AG04449 (cell line): ENCODE measurements around the gene NRL.
A peak's percentile ranks its signal among the peaks of the same experiment; 100 is the strongest.

ENCODE experiments used
- CTCF ChIA-PET: fragments of 350-600 bp; formaldehyde crosslinking; extraction: SDS; loops from one replicate; lab custom pipeline; 2021; ENCODE audit warnings: antibody characterized with exemption; lab: Yijun Ruan, JAX
- POLR2A ChIA-PET: fragments of 400-600, 350-600 bp; formaldehyde crosslinking; extraction: SDS; loops from one replicate; lab custom pipeline; 2020; ENCODE audit warnings: antibody characterized with exemption, inconsistent platforms; lab: Yijun Ruan, JAX
- DNase-seq: peaks from one replicate; pipeline ENCODE4 v3.0.0-alpha.2; 2010; ENCODE audit warnings: low read depth, low spot score
- H3K4me3 ChIP-seq: 2 replicates; pipeline ENCODE4 v1.5.1; 2011; ENCODE audit warnings: low read depth, mild to moderate bottlenecking, control low read depth, low read length
- CTCF ChIP-seq: IDR thresholded peaks from one replicate; pipeline ENCODE4 v1.5.1; 2011; ENCODE audit warnings: mild to moderate bottlenecking, moderate library complexity, low read length, control low read depth, inconsistent platforms; ENCODE audit not compliant: insufficient read depth; ENCODE audit errors: missing control alignments

NRL gene

GRCh38 chr14:24096545-24097181 lies 18.1 kb downstream of the NRL start:
- POLR2A ChIA-PET, result interaction anchor here (0.7 to 0.9 kb wide), 2 partner anchors 9 to 12 kb away, joined by 3 to 4 read pairs; no protein-coding TSS in a partner anchor
- TF ChIP-seq CTCF, result no peak
- DNase-seq, result no peak
- CTCF ChIA-PET, result interaction anchor here (0.7 to 12.8 kb wide), 6 partner anchors 10 to 64 kb away, joined by 3 to 536 read pairs (median 10); partner anchors contain the start of genes IRF9 and PSME2
- H3K4me3 ChIP-seq, result no peak overlapping the region

DNA sequence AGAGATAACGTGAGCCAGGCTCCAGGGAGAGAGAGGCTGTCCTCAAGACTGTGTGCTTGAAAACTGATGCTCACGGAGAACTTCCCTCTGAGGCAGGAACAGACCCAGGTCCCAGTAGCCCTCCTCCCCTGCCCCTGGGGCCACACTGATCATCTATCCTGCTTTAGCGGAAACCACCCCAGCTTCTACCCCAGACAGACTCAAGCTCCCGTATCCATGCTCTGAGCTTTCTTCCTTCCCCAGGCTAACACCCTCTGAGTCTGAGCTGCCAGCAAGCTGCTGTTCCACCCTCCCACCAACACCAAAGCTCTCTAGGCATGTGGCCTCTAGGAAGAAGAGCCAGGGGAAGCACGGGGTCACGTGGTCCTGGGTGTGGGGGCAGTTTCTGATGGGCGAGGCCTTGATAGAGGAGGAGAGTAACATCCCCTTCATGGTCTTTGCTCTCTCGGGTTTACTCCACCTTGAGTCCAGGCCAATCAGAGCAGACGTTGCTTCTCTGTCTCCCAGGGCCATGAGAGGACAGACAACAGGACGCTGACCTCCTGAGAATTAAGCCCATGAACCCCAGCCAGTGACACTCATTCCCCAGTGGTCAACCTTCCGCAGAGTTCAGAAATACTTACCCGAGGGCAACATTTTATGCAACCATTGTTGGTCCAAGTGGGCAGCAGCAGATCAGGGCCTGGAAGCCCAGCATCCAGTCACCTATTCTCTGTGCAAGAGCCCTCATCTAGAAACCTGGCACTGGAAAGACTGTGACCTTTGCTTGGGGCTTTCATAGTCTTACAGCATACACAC lies 19.3 kb downstream of the NRL start:
- ChIA-PET CTCF (interaction anchor here (0.8 to 12.8 kb wide), 11 partner anchors 9 to 213 kb away, joined by 3 to 536 read pairs (median 4); partner anchors contain the start of genes CIDEB, IRF9, PSME2 and TINF2), POLR2A (interaction anchor here (0.9 to 3.6 kb wide), 9 partner anchors 8 to 65 kb away, joined by 3 to 44 read pairs (median 13); partner anchors contain the start of genes DCAF11, EMC9, IRF9 and NRL)
- peak overlapping the region; percentile 87 for H3K4me3 ChIP-seq
- no peak for DNase-seq
- TF ChIP-seq CTCF, result no peak

DNA sequence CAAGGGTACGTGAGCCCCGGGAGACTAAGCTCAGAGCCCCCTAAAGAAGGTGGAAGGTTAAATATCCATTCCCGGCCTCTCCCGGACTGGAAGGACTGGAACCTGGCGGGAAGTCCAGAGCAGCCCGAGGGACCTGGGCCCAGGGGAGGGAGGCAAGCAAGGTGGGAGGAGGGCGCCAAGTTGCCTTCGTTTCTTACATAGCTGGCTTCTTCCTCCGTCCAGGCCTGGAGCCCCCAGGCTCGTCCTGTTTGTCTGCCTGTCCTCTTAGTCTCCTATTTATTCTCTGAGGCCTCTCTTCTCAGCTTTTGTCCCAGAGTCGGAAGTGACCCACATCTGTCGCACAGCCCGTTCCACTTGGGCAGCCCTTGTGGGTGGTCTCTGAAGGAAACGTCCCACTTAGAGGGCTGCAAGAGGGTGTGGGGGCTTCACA lies 19.9 kb downstream of the NRL start:
- no peak for DNase-seq
- POLR2A ChIA-PET, result interaction anchor here (0.9 to 3.6 kb wide), 10 partner anchors 8 to 66 kb away, joined by 3 to 44 read pairs (median 10); partner anchors contain the start of genes DCAF11, EMC9, IRF9 and NRL
- no peak for TF ChIP-seq CTCF
- peak overlapping the region; percentile 87 for H3K4me3 ChIP-seq
- CTCF ChIA-PET, result interaction anchor here (0.9 to 12.8 kb wide), 10 partner anchors 13 to 213 kb away, joined by 3 to 536 read pairs (median 4); partner anchors contain the start of genes CARMIL3, CIDEB, IRF9 and TINF2

GRCh38 chr14:24093901-24094840 lies 20.6 kb downstream of the NRL start, which contains the start of gene PCK2:
TSS of gene PCK2 (plus strand) at chr14:24094311. CDS start at chr14:24094406, 95 bp downstream.
- peak; percentile 9 for TF ChIP-seq CTCF
- ChIA-PET CTCF (interaction anchor here (0.9 to 12.8 kb wide), 13 partner anchors 8 to 214 kb away, joined by 3 to 536 read pairs (median 4); partner anchors contain the start of genes CARMIL3, CIDEB, IRF9 and TINF2), POLR2A (interaction anchor here (0.6 to 3.6 kb wide), 19 partner anchors 8 to 210 kb away, joined by 3 to 44 read pairs (median 5); partner anchors contain the start of genes CARMIL3, DCAF11, EMC9 and IRF9)
- DNase-seq, result peak; percentile 63
- peak within 1 kb of the TSS; percentile 87 for H3K4me3 ChIP-seq

GRCh38 chr14:24093207-24093900 lies 21.4 kb downstream of the NRL start:
- POLR2A ChIA-PET, result interaction anchor here (0.6 to 3.6 kb wide), 16 partner anchors 7 to 210 kb away, joined by 3 to 44 read pairs (median 6); partner anchors contain the start of genes CARMIL3, DCAF11, IRF9 and MDP1
- TF ChIP-seq CTCF, result no peak

More at GRCh38 chr14:24093207-24093900, 21.4 kb downstream of the NRL start:
- DNase-seq, result no peak
- CTCF ChIA-PET, result interaction anchor here (0.8 to 12.8 kb wide), 20 partner anchors 8 to 505 kb away, joined by 3 to 536 read pairs (median 6); partner anchors contain the start of genes CARMIL3, DCAF11, IRF9 and NRL
- H3K4me3 ChIP-seq, result peak overlapping the region; percentile 87
